ENCODE data around the gene FXYD3. TPM values are rescaled to one million over a fixed set of nuclear protein-coding genes. Genes with fewer than 3 reads are reported as not detected.

The FXYD3 gene
- polyA plus RNA-seq, 1 of the 3 experiments (the other 2 are of a cell fraction), result not detected

GRCh38 chr19:35066691-35067563, 48.7 kb upstream of the FXYD3 start:
- Histone ChIP-seq H3K4me2 (no peak overlapping the region), H3K4me1 (ENCODE audit: control insufficient read depth in 1 of 2, insufficient read depth in 2 of 2, low read depth in 1 of 2, low read length in 1 of 2) (no peaks in the 10 kb centered on the region; a peak in 1 of 4 replicates), H3K9me2 (no peaks in the 10 kb centered on the region), H4K20me1 (ENCODE audit: insufficient read depth) (no peaks in the 10 kb centered on the region), H3K9me3 (no peaks in the 10 kb centered on the region), H3F3A (replicated peaks; ENCODE audit: insufficient read depth) (no peaks in the 10 kb centered on the region), H2AFZ (ENCODE audit: low read depth) (no peak overlapping the region), H3K79me2 (ENCODE audit: insufficient read depth) (no peaks in the 10 kb centered on the region), H3K36me3 (replicated peaks in 1 of 2; ENCODE audit: control insufficient read depth in 1 of 2, insufficient read depth in 2 of 2, low read length in 1 of 2) (no peaks in the 10 kb centered on the region), H3K4me3 (ENCODE audit: low read depth in 2 of 2, low read length in 1 of 2) (no peak overlapping the region; a peak in 1 of 4 replicates), H3K27me3 (ENCODE audit: insufficient read depth) (0 out of 2 replicates have a peak, but pooled peaks cover 3% of the 10 kb centered on the region), H3K27ac (ENCODE audit: low read depth in 2 of 2, low read length in 1 of 2) (no peak overlapping the region), H3K9ac (no peak overlapping the region)
- WGBS (ENCODE audit: low lambda C conversion rate), result 29% methylated on average over 14 of the region's 14 CpGs
- POLR2A ChIA-PET, result no interaction called here
- TF ChIP-seq TAF1 (IDR thresholded peaks at IDR 0.05; ENCODE audit: borderline replicate concordance, low read depth, low read length), result no peak
- no peak for TF ChIP-seq EP300 (IDR thresholded peaks at IDR 0.05; ENCODE audit: borderline replicate concordance in 1 of 2, low read depth in 1 of 2, low read length in 1 of 2)
- TF ChIP-seq YY1 (IDR thresholded peaks at IDR 0.05; ENCODE audit: low read depth), result no peak
- TF ChIP-seq MXI1 (IDR thresholded peaks at IDR 0.05; ENCODE audit: low read depth, low read length), result peak; percentile 18; the same call in 1 of the 2 replicates
- TF ChIP-seq USF2 (IDR thresholded peaks at IDR 0.05; ENCODE audit: borderline replicate concordance, low read depth, low read length), result no peak
- TF ChIP-seq CTCF (IDR thresholded peaks at IDR 0.05), result peak; percentile 94
- TF ChIP-seq USF1 (IDR thresholded peaks at IDR 0.05; ENCODE audit: borderline replicate concordance, low read depth), result peak; percentile 29; the same call in 1 of the 2 replicates
- peak; percentile 94 for TF ChIP-seq RAD21 (IDR thresholded peaks at IDR 0.05; ENCODE audit: low read length)
- no peak for TF ChIP-seq REST (IDR thresholded peaks at IDR 0.05; ENCODE audit: low read depth, low read length)
- TF ChIP-seq MEF2A (IDR thresholded peaks at IDR 0.05; ENCODE audit: borderline replicate concordance, low read depth), result no peak
- TF ChIP-seq GABPA (IDR thresholded peaks at IDR 0.05; ENCODE audit: low read depth), result no peak
- no peak for TF ChIP-seq NFIC (IDR thresholded peaks at IDR 0.05; ENCODE audit: borderline replicate concordance)
- no peak for TF ChIP-seq TEAD4 (IDR thresholded peaks at IDR 0.05; ENCODE audit: borderline replicate concordance, insufficient read depth)
- TF ChIP-seq GATA2 (CRISPR knock-in tag; IDR thresholded peaks at IDR 0.05), result no peak
- no peak for TF ChIP-seq MAX (IDR thresholded peaks at IDR 0.05; ENCODE audit: low read depth)
- no peak for TF ChIP-seq RXRA (IDR thresholded peaks at IDR 0.05; ENCODE audit: borderline replicate concordance, low read depth)
- TF ChIP-seq SIN3A (IDR thresholded peaks at IDR 0.05; ENCODE audit: borderline replicate concordance, low read depth, low read length), result no peak
- TF ChIP-seq PBX3 (IDR thresholded peaks at IDR 0.05), result no peak
- TF ChIP-seq SMC3 (IDR thresholded peaks at IDR 0.05; ENCODE audit: low read depth, low read length), result peak; percentile 87
- CTCF ChIA-PET, result interaction anchor here (0.5 to 3.0 kb wide), 46 partner anchors 8 to 301 kb away, joined by 3 to 65 read pairs (median 6); partner anchors contain the start of genes FXYD1, FXYD3, FXYD5 and FXYD7
- DNase-seq, result peak; percentile 90

Data from SK-N-SH (cell line).